K562 (cell line): ENCODE data around the gene RC3H2. TPM values are rescaled to one million over a fixed set of nuclear protein-coding genes. Genes with fewer than 3 reads are reported as not detected.

Experiments
- ASH1L ChIP-seq: fragments of 450-650 bp; IDR thresholded peaks from 2 replicates; pipeline ENCODE4 v1.6.1; 2018; ENCODE audit warnings: borderline replicate concordance, mild to moderate bottlenecking, low read depth; ENCODE audit not compliant: partially characterized antibody
- CBX1 ChIP-seq: sonication (generic); IDR thresholded peaks from 2 replicates; pipeline ENCODE4 v1.6.1; 2016; ENCODE audit warnings: antibody characterized with exemption, low read depth, mild to moderate bottlenecking
- CCNT2 ChIP-seq: IDR thresholded peaks from 2 replicates; pipeline ENCODE4 v1.6.1; 2011; ENCODE audit warnings: borderline replicate concordance, low read depth, mild to moderate bottlenecking, moderate library complexity, mixed read lengths, low read length; ENCODE audit not compliant: insufficient read length; ENCODE audit errors: extremely low read depth
- CREB1 ChIP-seq, 2 experiments: sonication (generic) in 1 of 2; formaldehyde crosslinking in 1 of 2; IDR thresholded peaks; 2 replicates each; pipeline versions ENCODE4 v1.6.1 to v1.8.0; 2012 to 2022; ENCODE audit warnings: inconsistent platforms in 1 of 2, mild to moderate bottlenecking in 1 of 2, missing genetic modification reagents in 1 of 2, moderate library complexity in 1 of 2
- CREBBP ChIP-seq: IDR thresholded peaks from one replicate; pipeline ENCODE4 v1.6.1; 2012; ENCODE audit warnings: low read depth, mild to moderate bottlenecking, control low read depth, inconsistent platforms, low read length
- FOXP1 ChIP-seq: sonication (generic); formaldehyde crosslinking; IDR thresholded peaks from 2 replicates; pipeline ENCODE4 v1.8.0; 2022; ENCODE audit warnings: mild to moderate bottlenecking, missing genetic modification reagents
- GMEB1 ChIP-seq: fragments of 250-450 bp; sonication (Bioruptor Pico); IDR thresholded peaks from 2 replicates; pipeline ENCODE4 v1.4.0; 2020; ENCODE audit warnings: mild to moderate bottlenecking
- NCOR1 ChIP-seq: fragments of 450-650 bp; IDR thresholded peaks from 2 replicates; pipeline ENCODE4 v1.6.1; 2016; ENCODE audit warnings: mild to moderate bottlenecking, moderate library complexity
- PKNOX1 ChIP-seq: fragments of 450-650 bp; IDR thresholded peaks from 2 replicates; pipeline ENCODE4 v1.6.1; 2016
- PRDM10 ChIP-seq: fragments of 450-650 bp; IDR thresholded peaks from 2 replicates; pipeline ENCODE4 v1.6.1; 2018; ENCODE audit not compliant: partially characterized antibody
- RBBP5 ChIP-seq: fragments of 200-600 bp; sonication (generic); IDR thresholded peaks from 2 replicates; pipeline ENCODE4 v1.6.1; 2012; ENCODE audit warnings: borderline replicate concordance, mild to moderate bottlenecking, low read length, control low read depth, inconsistent platforms; ENCODE audit not compliant: insufficient read depth, poor library complexity, severe bottlenecking
- SAFB ChIP-seq: fragments of 200-400 bp; formaldehyde crosslinking; IDR thresholded peaks from 2 replicates; pipeline ENCODE4 v1.6.1; 2017; ENCODE audit warnings: low read depth, low read length, borderline replicate concordance
- THAP12 ChIP-seq: fragments of 250-450 bp; sonication (Bioruptor Pico); IDR thresholded peaks from 2 replicates; pipeline ENCODE4 v1.9.0; 2021; ENCODE audit warnings: mild to moderate bottlenecking, inconsistent platforms
- ZFX ChIP-seq: sonication (generic); formaldehyde crosslinking; IDR thresholded peaks from 2 replicates; pipeline ENCODE4 v1.8.0; 2022; ENCODE audit warnings: mild to moderate bottlenecking, missing genetic modification reagents, moderate library complexity
- ZNF57 ChIP-seq: fragments of 450-650 bp; formaldehyde crosslinking; IDR thresholded peaks from 2 replicates; pipeline ENCODE4 v1.4.0; 2020; ENCODE audit warnings: mild to moderate bottlenecking, moderate library complexity
- polyA plus RNA-seq, 8 experiments: library from polyadenylated mRNA; depleted of rRNA in 4 of 8; stranded (reverse) in 5 of 8; unstranded in 3 of 8; fragments of >200 nt; fragmentation: Nextera tagmentation in 2 of 8; fragmentation: Illumina TruSeq in 1 of 8; extraction: Ambion mirVana in 2 of 8; extraction: Trizol in 1 of 8; gene quantifications; 2 replicates each; pipeline versions ENCODE4 v1.2.1 to v1.2.3, GENCODE V29; 2011 to 2014; ENCODE audit warnings: inconsistent platforms in 1 of 8, missing spikeins in 1 of 8
- total RNA-seq, 7 experiments: library from RNA; depleted of rRNA in 6 of 7; stranded (reverse); fragments of >200 nt in 6 of 7; fragmentation: Illumina TruSeq in 2 of 7; extraction: Trizol in 2 of 7; gene quantifications; 2 replicates each; pipeline versions ENCODE4 v1.2.1 to v1.2.3, GENCODE V29; 2011 to 2021; ENCODE audit warnings: low replicate concordance in 1 of 7

RC3H2 gene
- total and polyA plus RNA-seq, 9 of the 15 experiments (the other 6 are each of a cell fraction or from before 2014, with no cell fraction given) = 5.6 to 35.4 (median 18.6) TPM

DNA sequence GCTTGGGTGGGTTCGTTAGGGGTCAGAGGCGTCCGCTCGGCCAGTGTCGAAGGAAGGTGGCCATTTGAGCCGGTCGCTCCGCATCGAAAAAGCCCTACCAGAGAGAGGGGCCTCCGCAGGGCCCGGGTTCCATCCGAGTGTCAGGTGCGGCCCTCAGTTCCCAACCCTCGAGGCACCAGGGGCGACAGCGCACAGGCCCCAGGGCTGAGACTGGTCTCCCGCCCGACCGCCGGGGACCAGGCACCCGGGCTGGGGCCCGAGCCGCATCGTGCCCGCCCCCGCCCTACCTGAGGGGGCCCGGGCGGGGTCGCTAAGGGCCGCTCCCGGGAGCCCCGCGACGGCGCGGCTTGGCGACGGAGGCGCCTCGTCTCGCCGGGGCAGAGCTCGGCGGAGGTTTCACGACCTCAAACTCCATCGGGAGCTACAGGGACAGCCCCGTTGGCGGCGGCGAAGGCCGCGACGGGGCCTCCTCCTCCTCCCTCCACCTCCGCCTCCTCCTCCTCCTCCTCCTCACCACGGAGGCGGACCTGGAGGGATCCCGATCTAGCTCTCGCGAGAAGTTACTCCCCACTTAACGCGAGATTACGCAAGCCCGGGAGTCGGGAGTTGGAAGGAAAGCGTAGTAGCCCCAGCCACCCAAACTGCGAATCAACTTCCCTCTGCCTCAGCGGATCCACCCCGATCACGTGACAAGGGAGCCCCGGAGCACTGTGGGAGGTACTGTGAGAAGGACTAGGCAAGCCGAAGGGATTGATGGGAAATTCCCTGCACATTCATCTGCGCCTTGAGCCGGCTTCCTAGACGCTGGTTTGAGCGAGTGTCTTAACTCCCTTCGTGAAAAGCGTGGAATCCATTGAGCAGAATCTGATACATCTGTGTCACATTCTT is at the start of gene RC3H2 (continued):
- TF ChIP-seq THAP12 (peak; percentile 93; the same call in 1 of the 2 replicates), GMEB1 (CRISPR knock-in tag) (peak; percentile 60), CBX1 (peak; percentile 77; the same call in 1 of the 2 replicates), SAFB (no peak), PRDM10 (peak; percentile 36), PKNOX1 (no peak), ZNF57 (CRISPR knock-in tag) (0 out of 2 replicates have a peak, but pooled peaks have one; percentile 28), ZFX (CRISPR knock-in tag) (peak; percentile 95), CCNT2 (peak; percentile 52), CREBBP (no peak), CREB1 (IDR thresholded peaks at IDR 0.05) (peak; percentile 50; the same call in 1 of the 2 replicates), CREB1 (CRISPR knock-in tag; IDR thresholded peaks at IDR 0.05) (peak; percentile 58; the same call in 1 of the 2 replicates), FOXP1 (CRISPR knock-in tag) (0 out of 2 replicates have a peak, but pooled peaks have one; percentile 57), NCOR1 (no peak), RBBP5 (peak; percentile 97), ASH1L (peak; percentile 92)
